ENCODE measurements around the gene KIF7.

KIF7 gene

GRCh38 chr15:89664441-89665350 is 9.4 kb upstream of the KIF7 start:
- TF ChIP-seq POLR2A (IDR thresholded peaks at IDR 0.05; ENCODE audit: low read length) = no peak
- TF ChIP-seq GATA1 (IDR thresholded peaks at IDR 0.05; ENCODE audit: low read depth, low read length) = no peak
- no peak for DNase-seq

GRCh38 chr15:89662893-89663626 is 7.8 kb upstream of the KIF7 start:
- DNase-seq = no peak
- TF ChIP-seq POLR2A (IDR thresholded peaks at IDR 0.05; ENCODE audit: low read length) (no peak), GATA1 (IDR thresholded peaks at IDR 0.05; ENCODE audit: low read depth, low read length) (no peak)

- DNase-seq = no peak
- TF ChIP-seq POLR2A (IDR thresholded peaks at IDR 0.05; ENCODE audit: low read length) (no peak), GATA1 (IDR thresholded peaks at IDR 0.05; ENCODE audit: low read depth, low read length) (no peak)
These were observed 5.3 kb upstream of the KIF7 start for GRCh38 chr15:89660556-89660955.

- TF ChIP-seq POLR2A (IDR thresholded peaks at IDR 0.05; ENCODE audit: low read length) (no peak), GATA1 (IDR thresholded peaks at IDR 0.05; ENCODE audit: low read depth, low read length) (no peak)
- no peak for DNase-seq
These were observed 4.0 kb upstream of the KIF7 start for GRCh38 chr15:89659295-89659694.

- TF ChIP-seq GATA1 (IDR thresholded peaks at IDR 0.05; ENCODE audit: low read depth, low read length) (no peak), POLR2A (IDR thresholded peaks at IDR 0.05; ENCODE audit: low read length) (no peak)
- DNase-seq = no peak
These were observed 2.5 kb upstream of the KIF7 start for GRCh38 chr15:89657686-89658200.

- TF ChIP-seq GATA1 (IDR thresholded peaks at IDR 0.05; ENCODE audit: low read depth, low read length) (no peak), POLR2A (IDR thresholded peaks at IDR 0.05; ENCODE audit: low read length) (no peak)
- DNase-seq = no peak
These were observed 999 bp upstream of the KIF7 start for GRCh38 chr15:89656116-89656815.

- no peak for DNase-seq
- TF ChIP-seq GATA1 (IDR thresholded peaks at IDR 0.05; ENCODE audit: low read depth, low read length) (no peak), POLR2A (IDR thresholded peaks at IDR 0.05; ENCODE audit: low read length) (no peak)
These were observed 936 bp downstream of the KIF7 start for GRCh38 chr15:89654301-89654761.

- TF ChIP-seq POLR2A (IDR thresholded peaks at IDR 0.05; ENCODE audit: low read length) (no peak), GATA1 (IDR thresholded peaks at IDR 0.05; ENCODE audit: low read depth, low read length) (no peak)
- DNase-seq = no peak
These were observed 1.7 kb downstream of the KIF7 start for GRCh38 chr15:89653578-89653977.

- TF ChIP-seq POLR2A (IDR thresholded peaks at IDR 0.05; ENCODE audit: low read length) (no peak), GATA1 (IDR thresholded peaks at IDR 0.05; ENCODE audit: low read depth, low read length) (no peak)
- no peak for DNase-seq
These were observed 2.6 kb downstream of the KIF7 start for GRCh38 chr15:89652666-89653065.

- DNase-seq = no peak
- TF ChIP-seq GATA1 (IDR thresholded peaks at IDR 0.05; ENCODE audit: low read depth, low read length) (no peak), POLR2A (IDR thresholded peaks at IDR 0.05; ENCODE audit: low read length) (no peak)
These were observed 3.1 kb downstream of the KIF7 start for GRCh38 chr15:89652131-89652530.

- TF ChIP-seq POLR2A (IDR thresholded peaks at IDR 0.05; ENCODE audit: low read length) (no peak), GATA1 (IDR thresholded peaks at IDR 0.05; ENCODE audit: low read depth, low read length) (no peak)
- no peak for DNase-seq
These were observed 5.6 kb downstream of the KIF7 start for GRCh38 chr15:89649716-89650115.

GRCh38 chr15:89649013-89649625 is 6.1 kb downstream of the KIF7 start:
- no peak for TF ChIP-seq POLR2A (IDR thresholded peaks at IDR 0.05; ENCODE audit: low read length)
- no peak for TF ChIP-seq GATA1 (IDR thresholded peaks at IDR 0.05; ENCODE audit: low read depth, low read length)
- no peak for DNase-seq

All from erythroblast (primary cell).